Measurements from ENCODE around the gene VCL.

DNA sequence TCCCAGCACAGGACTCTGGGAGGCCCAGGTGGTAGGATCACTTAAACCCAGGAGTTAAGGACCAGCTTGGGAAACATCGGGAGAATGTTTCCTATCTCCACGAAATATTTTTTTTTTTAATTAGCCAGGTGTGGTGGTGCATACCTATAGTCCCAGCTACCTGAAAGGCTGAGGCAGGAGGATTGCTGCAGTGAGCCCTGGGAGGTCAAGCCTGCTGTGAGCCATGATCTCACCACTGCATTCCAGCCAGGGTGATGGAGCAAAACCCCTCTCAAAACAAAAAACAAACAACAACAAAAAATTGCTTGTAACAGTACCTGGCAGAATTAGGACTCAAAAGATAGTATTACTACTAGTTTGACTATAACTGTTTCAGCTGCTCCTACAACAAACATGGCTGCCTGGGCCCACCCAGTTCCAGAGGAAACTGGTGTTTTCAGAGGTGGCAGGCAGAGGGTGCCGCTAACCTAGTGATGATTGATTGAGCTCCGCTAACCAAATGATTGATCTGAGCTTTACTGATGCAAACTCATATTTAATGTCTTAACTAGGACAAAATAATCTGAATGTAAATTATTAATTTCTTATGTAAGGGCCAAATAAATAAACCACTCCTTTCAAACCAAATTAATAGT lies 95.7 kb downstream of the VCL start:
- TF ChIP-seq, protein P1, sequence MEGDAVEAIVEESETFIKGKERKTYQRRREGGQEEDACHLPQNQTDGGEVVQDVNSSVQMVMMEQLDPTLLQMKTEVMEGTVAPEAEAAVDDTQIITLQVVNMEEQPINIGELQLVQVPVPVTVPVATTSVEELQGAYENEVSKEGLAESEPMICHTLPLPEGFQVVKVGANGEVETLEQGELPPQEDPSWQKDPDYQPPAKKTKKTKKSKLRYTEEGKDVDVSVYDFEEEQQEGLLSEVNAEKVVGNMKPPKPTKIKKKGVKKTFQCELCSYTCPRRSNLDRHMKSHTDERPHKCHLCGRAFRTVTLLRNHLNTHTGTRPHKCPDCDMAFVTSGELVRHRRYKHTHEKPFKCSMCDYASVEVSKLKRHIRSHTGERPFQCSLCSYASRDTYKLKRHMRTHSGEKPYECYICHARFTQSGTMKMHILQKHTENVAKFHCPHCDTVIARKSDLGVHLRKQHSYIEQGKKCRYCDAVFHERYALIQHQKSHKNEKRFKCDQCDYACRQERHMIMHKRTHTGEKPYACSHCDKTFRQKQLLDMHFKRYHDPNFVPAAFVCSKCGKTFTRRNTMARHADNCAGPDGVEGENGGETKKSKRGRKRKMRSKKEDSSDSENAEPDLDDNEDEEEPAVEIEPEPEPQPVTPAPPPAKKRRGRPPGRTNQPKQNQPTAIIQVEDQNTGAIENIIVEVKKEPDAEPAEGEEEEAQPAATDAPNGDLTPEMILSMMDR (conservative IDR thresholded peaks at IDR 0.05 in 1 of 2, IDR thresholded peaks at IDR 0.05 in 1 of 2; ENCODE audit: extremely low read depth in 1 of 2, insufficient read depth in 1 of 2, low read depth in 1 of 2, low read length in 2 of 2): no peak
- no peak for TF ChIP-seq EZH2 (IDR thresholded peaks at IDR 0.05; ENCODE audit: borderline replicate concordance, low read length)
